Testis (tissue), 3 donors: ENCODE data around the gene DUSP2. TPM values are rescaled to one million over a fixed set of nuclear protein-coding genes. Genes with fewer than 3 reads are reported as not detected.

Source experiments
- DNase-seq: peaks from one replicate; pipeline ENCODE4 v3.0.0-alpha.2; 2019
- H3K27ac ChIP-seq, 2 donors: fragments of 200-600 bp; sonication (generic); one replicate each; pipeline ENCODE4 v1.5.1; 2019
- H3K27me3 ChIP-seq: fragments of 200-600 bp; sonication (generic); one replicate; pipeline ENCODE4 v1.5.1; 2019
- H3K36me3 ChIP-seq: fragments of 200-600 bp; sonication (generic); one replicate; pipeline ENCODE4 v1.5.1; 2017; ENCODE audit warnings: low read depth; ENCODE audit errors: missing control alignments
- H3K4me1 ChIP-seq: fragments of 200-600 bp; sonication (generic); one replicate; pipeline ENCODE4 v1.5.1; 2019
- H3K4me3 ChIP-seq, 2 donors: fragments of 200-600 bp; sonication (generic); one replicate each; pipeline ENCODE4 v1.5.1; 2017 to 2019
- H3K9me3 ChIP-seq: fragments of 200-600 bp; sonication (generic); one replicate; pipeline ENCODE4 v1.5.1; 2017
- POLR2A ChIP-seq: fragments of 450-650 bp; IDR thresholded peaks from one replicate; pipeline ENCODE4 v1.6.1; 2017; ENCODE audit warnings: antibody characterized with exemption, mild to moderate bottlenecking, moderate library complexity
- WGBS, 2 donors: methylation state at CpG; one replicate each; pipeline ENCODE4 v1.1.5; 2018; 5-methylcytosine and 5-hydroxymethylcytosine counted together
- intact Hi-C: fragments of 100-400 bp; cut with DNase I; formaldehyde crosslinking; loops from one replicate; pipeline ENCODE4 v1.15.1; 2023; ENCODE audit warnings: low total_unique reads
- polyA plus RNA-seq: library from polyadenylated mRNA; stranded (reverse); fragments of 350-450 nt; fragmentation: Illumina TruSeq; extraction: RNeasy Lipid Tissue Mini Kit (QIAGEN cat#74804); gene quantifications from one replicate; pipeline ENCODE4 v1.2.3, GENCODE V29; 2014; ENCODE audit warnings: low read depth, low replicate concordance; ENCODE audit not compliant: insufficient read depth
- total RNA-seq, 2 donors: library from RNA; depleted of rRNA; stranded (reverse); fragments of >200 nt; gene quantifications; one replicate each; pipeline ENCODE4 v1.2.3, GENCODE V29; 2016
- TF ChIP-seq, protein P1 (sequence below), 3 experiments: fragments of 450-650 bp in 2 of 3; fragments of 200-600 bp in 1 of 3; sonication (generic) in 1 of 3; IDR thresholded peaks; one replicate each; pipeline ENCODE4 v1.5.1; 2016 to 2019; ENCODE audit warnings: antibody characterized with exemption in 3 of 3, mild to moderate bottlenecking in 2 of 3, moderate library complexity in 1 of 3

DUSP2 gene
- total and polyA plus RNA-seq, 3 donors from 2014 or later, result 5.7 to 16.5 (median 6.3) TPM

DNA sequence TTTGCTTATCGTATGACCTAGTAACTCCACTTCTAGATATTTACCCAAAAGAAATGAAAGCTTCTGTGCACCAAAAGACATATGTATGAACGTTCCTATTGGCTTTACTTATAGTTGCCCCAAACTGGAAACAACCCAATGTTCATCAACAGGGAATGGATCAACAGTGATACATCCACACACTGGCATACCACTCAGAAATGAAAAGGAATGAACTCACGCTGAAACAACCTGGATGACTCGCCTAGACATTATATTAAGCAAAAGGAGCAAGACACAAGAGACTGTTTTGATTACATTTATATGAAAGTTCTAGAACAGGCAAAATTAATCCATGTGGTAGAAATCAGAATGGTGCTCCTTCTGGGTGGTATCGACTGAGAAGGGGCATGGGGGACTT is 47.8 kb downstream of the DUSP2 start:
- no peak for TF ChIP-seq POLR2A
- TF ChIP-seq, protein P1, sequence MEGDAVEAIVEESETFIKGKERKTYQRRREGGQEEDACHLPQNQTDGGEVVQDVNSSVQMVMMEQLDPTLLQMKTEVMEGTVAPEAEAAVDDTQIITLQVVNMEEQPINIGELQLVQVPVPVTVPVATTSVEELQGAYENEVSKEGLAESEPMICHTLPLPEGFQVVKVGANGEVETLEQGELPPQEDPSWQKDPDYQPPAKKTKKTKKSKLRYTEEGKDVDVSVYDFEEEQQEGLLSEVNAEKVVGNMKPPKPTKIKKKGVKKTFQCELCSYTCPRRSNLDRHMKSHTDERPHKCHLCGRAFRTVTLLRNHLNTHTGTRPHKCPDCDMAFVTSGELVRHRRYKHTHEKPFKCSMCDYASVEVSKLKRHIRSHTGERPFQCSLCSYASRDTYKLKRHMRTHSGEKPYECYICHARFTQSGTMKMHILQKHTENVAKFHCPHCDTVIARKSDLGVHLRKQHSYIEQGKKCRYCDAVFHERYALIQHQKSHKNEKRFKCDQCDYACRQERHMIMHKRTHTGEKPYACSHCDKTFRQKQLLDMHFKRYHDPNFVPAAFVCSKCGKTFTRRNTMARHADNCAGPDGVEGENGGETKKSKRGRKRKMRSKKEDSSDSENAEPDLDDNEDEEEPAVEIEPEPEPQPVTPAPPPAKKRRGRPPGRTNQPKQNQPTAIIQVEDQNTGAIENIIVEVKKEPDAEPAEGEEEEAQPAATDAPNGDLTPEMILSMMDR (IDR thresholded peaks at IDR 0.05), result no peak
- intact Hi-C loops, result no loop called here
- no peak for DNase-seq
- H3K4me1 ChIP-seq, result peaks cover 28% of the 10 kb centered on the region
- no peak overlapping the region for H3K4me3 ChIP-seq
- H3K27me3 ChIP-seq, result no peaks in the 10 kb centered on the region
- no peaks in the 10 kb centered on the region for H3K36me3 ChIP-seq
- no peaks in the 10 kb centered on the region for H3K9me3 ChIP-seq
- 98% methylated on average over 5 of the region's 5 CpGs for WGBS, 2 donors
- no peak overlapping the region for H3K27ac ChIP-seq

DNA sequence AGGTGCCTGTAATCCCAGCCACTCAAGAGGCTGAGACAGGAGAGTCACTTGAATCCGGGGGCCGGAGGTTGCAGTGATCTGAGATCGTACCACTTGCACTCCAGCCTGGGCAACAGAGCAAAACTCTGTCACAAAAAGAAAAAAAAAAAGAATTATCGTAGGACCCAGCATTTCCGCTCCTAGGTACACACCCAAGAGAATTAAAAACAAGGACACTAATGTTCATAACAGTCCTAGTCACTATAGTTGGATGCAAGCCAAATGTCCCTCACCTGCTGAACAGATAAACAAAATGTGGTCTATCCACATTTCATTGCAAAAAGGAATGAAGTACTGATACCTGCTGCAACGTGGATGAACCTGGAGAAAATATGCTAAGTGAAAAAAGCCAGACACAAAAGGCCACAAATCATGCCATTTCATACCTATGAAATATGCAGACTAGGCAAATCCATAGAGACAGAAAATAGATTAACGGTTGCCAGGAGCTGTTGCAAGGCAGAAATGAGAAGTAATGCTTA is 50.1 kb downstream of the DUSP2 start:
- 90 to 92% methylated on average over 7 of the region's 7 CpGs for WGBS, 2 donors
- TF ChIP-seq POLR2A, result no peak
- TF ChIP-seq, protein P1 (IDR thresholded peaks at IDR 0.05), result no peak
- H3K27ac ChIP-seq, result no peak overlapping the region
- no peaks in the 10 kb centered on the region for H3K9me3 ChIP-seq
- H3K36me3 ChIP-seq, result no peaks in the 10 kb centered on the region
- H3K4me1 ChIP-seq, result peaks cover 19% of the 10 kb centered on the region
- intact Hi-C loops, result no loop called here
- no peak overlapping the region for H3K4me3 ChIP-seq
- no peaks in the 10 kb centered on the region for H3K27me3 ChIP-seq
- DNase-seq, result no peak

DNA sequence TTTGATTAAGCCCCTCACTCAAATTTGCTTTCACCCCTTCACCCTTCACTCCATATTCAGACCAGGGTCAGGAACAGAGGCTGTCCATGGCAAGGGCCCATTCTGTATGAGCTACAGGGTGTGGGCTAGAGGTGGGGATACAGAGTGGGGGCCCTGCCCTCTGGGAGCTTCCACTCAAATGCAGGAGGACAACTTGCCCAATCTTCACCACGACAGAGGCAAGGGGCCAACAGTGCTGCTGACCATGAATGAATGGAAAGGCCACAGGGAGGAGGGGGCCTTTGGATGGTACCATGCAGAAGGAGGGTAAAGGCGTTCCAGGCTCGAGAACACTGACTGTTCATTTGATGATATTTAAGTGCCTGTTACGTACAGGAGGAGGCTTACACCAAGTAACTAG is 51.7 kb downstream of the DUSP2 start:
- H3K4me3 ChIP-seq, result no peak overlapping the region
- no peaks in the 10 kb centered on the region for H3K36me3 ChIP-seq
- no peak for DNase-seq
- TF ChIP-seq, protein P1 (IDR thresholded peaks at IDR 0.05), result no peak
- TF ChIP-seq POLR2A, result no peak
- H3K27ac ChIP-seq, result no peak overlapping the region
- H3K9me3 ChIP-seq, result no peaks in the 10 kb centered on the region
- H3K27me3 ChIP-seq, result no peaks in the 10 kb centered on the region
- WGBS, 2 donors, result 94% methylated on average over 4 of the region's 4 CpGs
- intact Hi-C loops, result no loop called here
- H3K4me1 ChIP-seq, result peaks cover 7% of the 10 kb centered on the region

Other genes with a start within 250 kb of the DUSP2 start
- 100 to 1,000 TPM; 360 to 411 TPM for gene ANKRD36C, start 153.6 kb downstream of the DUSP2 start, total RNA-seq
- 10.5 TPM for gene ANKRD36C, start 153.6 kb downstream of the DUSP2 start, polyA plus RNA-seq
- gene GPAT2, start 110.5 kb downstream of the DUSP2 start, total RNA-seq, result 10 to 100 TPM; 23.5 to 38.9 TPM
- gene GPAT2, start 110.5 kb downstream of the DUSP2 start, polyA plus RNA-seq, result 20.5 TPM
- gene ADRA2B, start 28.9 kb downstream of the DUSP2 start, total RNA-seq, result 1 to 10 TPM; 2.4 to 2.6 TPM
- 2.1 TPM for gene ADRA2B, start 28.9 kb downstream of the DUSP2 start, polyA plus RNA-seq
- 1 to 10 TPM in 1 of 2 donors, under 1 TPM in 1; 0.87 to 1.6 TPM for gene ASTL, start 6.9 kb downstream of the DUSP2 start, total RNA-seq
- gene ASTL, start 6.9 kb downstream of the DUSP2 start, polyA plus RNA-seq, result 0.58 TPM
- 10 to 100 TPM; 77.7 to 96.2 TPM for gene STARD7, start 63.4 kb upstream of the DUSP2 start, total RNA-seq
- gene STARD7, start 63.4 kb upstream of the DUSP2 start, polyA plus RNA-seq, result 58.0 TPM
- 10 to 100 TPM; 25.0 to 32.1 TPM for gene TMEM127, start 120.6 kb upstream of the DUSP2 start, total RNA-seq
- 29.2 TPM for gene TMEM127, start 120.6 kb upstream of the DUSP2 start, polyA plus RNA-seq
- gene CIAO1, start 120.8 kb upstream of the DUSP2 start, total RNA-seq, result 100 to 1,000 TPM; 154 to 164 TPM
- 56.8 TPM for gene CIAO1, start 120.8 kb upstream of the DUSP2 start, polyA plus RNA-seq
- 100 to 1,000 TPM; 165 to 202 TPM for gene SNRNP200, start 160.1 kb upstream of the DUSP2 start, total RNA-seq
- 181 TPM for gene SNRNP200, start 160.1 kb upstream of the DUSP2 start, polyA plus RNA-seq
- gene ITPRIPL1, start 179.9 kb upstream of the DUSP2 start, total RNA-seq, result 10 to 100 TPM; 14.0 to 32.0 TPM
- 57.9 TPM for gene ITPRIPL1, start 179.9 kb upstream of the DUSP2 start, polyA plus RNA-seq
- 10 to 100 TPM; 29.6 to 41.7 TPM for gene NCAPH, start 190.3 kb upstream of the DUSP2 start, total RNA-seq
- gene NCAPH, start 190.3 kb upstream of the DUSP2 start, polyA plus RNA-seq, result 81.3 TPM